IMR-90 (cell line): ENCODE results near the gene DUSP7.

Source experiments
- BHLHE40 ChIP-seq: fragments of 150-350 bp; IDR thresholded peaks from 2 replicates; pipeline ENCODE4 v1.6.1; 2016; ENCODE audit warnings: mild to moderate bottlenecking, low read depth, low read length
- CEBPB ChIP-seq: IDR thresholded peaks from 2 replicates; pipeline ENCODE4 v1.6.1; 2012; ENCODE audit warnings: low read depth, low read length, improper control_type of control experiment
- CHD1 ChIP-seq: IDR thresholded peaks from 2 replicates; pipeline ENCODE4 v1.6.1; 2012; ENCODE audit warnings: low read depth, low read length, improper control_type of control experiment
- CTCF ChIP-seq: conservative IDR thresholded peaks from 2 replicates; pipeline ENCODE4 v1.5.1; 2012; ENCODE audit warnings: mild to moderate bottlenecking, low read depth, low read length, improper control_type of control experiment
- ELK1 ChIP-seq: fragments of 150-350 bp; IDR thresholded peaks from 2 replicates; pipeline ENCODE4 v1.6.1; 2016; ENCODE audit warnings: low read depth, mild to moderate bottlenecking, low read length, moderate library complexity, borderline replicate concordance
- FOS ChIP-seq: fragments of 150-350 bp; IDR thresholded peaks from 2 replicates; pipeline ENCODE4 v1.6.1; 2016; ENCODE audit warnings: low read depth, low read length
- MAFK ChIP-seq: IDR thresholded peaks from 2 replicates; pipeline ENCODE4 v1.6.1; 2012; ENCODE audit warnings: low read depth, low read length, improper control_type of control experiment
- MAZ ChIP-seq: IDR thresholded peaks from 2 replicates; pipeline ENCODE4 v1.6.1; 2012; ENCODE audit warnings: low read depth, mild to moderate bottlenecking, low read length, improper control_type of control experiment, moderate library complexity, borderline replicate concordance
- MXI1 ChIP-seq: IDR thresholded peaks from 2 replicates; pipeline ENCODE4 v1.6.1; 2012; ENCODE audit warnings: low read depth, mild to moderate bottlenecking, low read length, moderate library complexity, borderline replicate concordance
- POLR2A ChIP-seq: IDR thresholded peaks from 2 replicates; pipeline ENCODE4 v1.6.1; 2012; ENCODE audit warnings: mild to moderate bottlenecking, low read depth, low read length
- RAD21 ChIP-seq: IDR thresholded peaks from 2 replicates; pipeline ENCODE4 v1.6.1; 2012; ENCODE audit warnings: low read length, improper control_type of control experiment
- RCOR1 ChIP-seq: IDR thresholded peaks from 2 replicates; pipeline ENCODE4 v1.6.1; 2012; ENCODE audit warnings: mild to moderate bottlenecking, low read length, improper control_type of control experiment; ENCODE audit not compliant: insufficient replicate concordance
- RFX5 ChIP-seq: IDR thresholded peaks from 2 replicates; pipeline ENCODE4 v1.8.0; 2012; ENCODE audit warnings: low read depth, mild to moderate bottlenecking, low read length, moderate library complexity
- TF ChIP-seq, protein P1 (sequence below): fragments of 150-350 bp; IDR thresholded peaks from 2 replicates; pipeline ENCODE4 v1.6.1; 2017; ENCODE audit warnings: mild to moderate bottlenecking, antibody characterized with exemption, low read length, low read depth

DNA sequence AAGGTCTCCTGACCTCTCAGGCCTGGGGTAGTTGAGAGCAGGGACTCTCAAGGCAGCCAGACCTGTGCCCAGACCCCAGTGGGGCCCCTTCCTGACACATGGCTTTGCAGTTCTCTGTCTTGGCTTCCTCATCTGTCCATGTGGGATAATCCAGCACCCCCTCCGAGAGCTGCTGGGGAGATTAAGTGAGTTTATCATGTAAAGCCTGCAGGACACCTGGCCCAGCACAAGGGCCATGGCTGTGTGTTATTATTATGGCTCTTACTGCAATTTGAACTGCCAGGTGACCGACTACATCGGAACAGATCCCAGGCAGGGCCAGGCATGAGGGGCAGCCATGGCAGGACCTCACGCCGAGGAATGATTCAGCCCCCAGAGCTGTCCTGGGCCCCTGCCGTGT, 12.6 kb downstream of the DUSP7 start:
- TF ChIP-seq CTCF (no peak), MAFK (no peak), POLR2A (no peak), MXI1 (no peak), RFX5 (no peak), MAZ (no peak), FOS (no peak), CEBPB (no peak), CHD1 (no peak), BHLHE40 (no peak), RAD21 (no peak), ELK1 (no peak), RCOR1 (no peak)
- TF ChIP-seq, protein P1, sequence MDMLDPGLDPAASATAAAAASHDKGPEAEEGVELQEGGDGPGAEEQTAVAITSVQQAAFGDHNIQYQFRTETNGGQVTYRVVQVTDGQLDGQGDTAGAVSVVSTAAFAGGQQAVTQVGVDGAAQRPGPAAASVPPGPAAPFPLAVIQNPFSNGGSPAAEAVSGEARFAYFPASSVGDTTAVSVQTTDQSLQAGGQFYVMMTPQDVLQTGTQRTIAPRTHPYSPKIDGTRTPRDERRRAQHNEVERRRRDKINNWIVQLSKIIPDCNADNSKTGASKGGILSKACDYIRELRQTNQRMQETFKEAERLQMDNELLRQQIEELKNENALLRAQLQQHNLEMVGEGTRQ: no peak
